Activated T-helper 17 cell treated with anti-CD3 and anti-CD28 coated beads, Interleukin-2, amount 50 U/mL, for 72 hours (primary cell): ENCODE data around the gene FRRS1L. TPM values are rescaled to one million over a fixed set of nuclear protein-coding genes. Genes with fewer than 3 reads are reported as not detected.

Experiments
- ATAC-seq: fragments of 150-1000 bp; cut with Tn5 transposase; replicated peaks from 2 replicates; pipeline ENCODE4 v1.10.0; 2021; ENCODE audit warnings: mild to moderate bottlenecking, moderate library complexity
- H3K27ac Mint-ChIP-seq: one replicate; pipeline ENCODE4 v1.8.0; 2022; ENCODE audit warnings: mixed read lengths
- H3K27me3 Mint-ChIP-seq: one replicate; pipeline ENCODE4 v1.8.0; 2022; ENCODE audit warnings: mixed read lengths
- H3K36me3 Mint-ChIP-seq: one replicate; pipeline ENCODE4 v1.8.0; 2022; ENCODE audit warnings: low read depth, mild to moderate bottlenecking, mixed read lengths
- H3K4me1 Mint-ChIP-seq: one replicate; pipeline ENCODE4 v1.8.0; 2022; ENCODE audit warnings: mixed read lengths
- H3K4me3 Mint-ChIP-seq: one replicate; pipeline ENCODE4 v1.8.0; 2022; ENCODE audit warnings: mild to moderate bottlenecking, mixed read lengths
- H3K9me3 Mint-ChIP-seq: one replicate; pipeline ENCODE4 v1.8.0; 2022; ENCODE audit warnings: mixed read lengths
- total RNA-seq, 2 donors: library from RNA; stranded (reverse); gene quantifications; one replicate each; pipeline ENCODE4 v1.2.3, GENCODE V29; 2022

Gene FRRS1L
- total RNA-seq, 2 donors from 2014 or later = not detected

DNA sequence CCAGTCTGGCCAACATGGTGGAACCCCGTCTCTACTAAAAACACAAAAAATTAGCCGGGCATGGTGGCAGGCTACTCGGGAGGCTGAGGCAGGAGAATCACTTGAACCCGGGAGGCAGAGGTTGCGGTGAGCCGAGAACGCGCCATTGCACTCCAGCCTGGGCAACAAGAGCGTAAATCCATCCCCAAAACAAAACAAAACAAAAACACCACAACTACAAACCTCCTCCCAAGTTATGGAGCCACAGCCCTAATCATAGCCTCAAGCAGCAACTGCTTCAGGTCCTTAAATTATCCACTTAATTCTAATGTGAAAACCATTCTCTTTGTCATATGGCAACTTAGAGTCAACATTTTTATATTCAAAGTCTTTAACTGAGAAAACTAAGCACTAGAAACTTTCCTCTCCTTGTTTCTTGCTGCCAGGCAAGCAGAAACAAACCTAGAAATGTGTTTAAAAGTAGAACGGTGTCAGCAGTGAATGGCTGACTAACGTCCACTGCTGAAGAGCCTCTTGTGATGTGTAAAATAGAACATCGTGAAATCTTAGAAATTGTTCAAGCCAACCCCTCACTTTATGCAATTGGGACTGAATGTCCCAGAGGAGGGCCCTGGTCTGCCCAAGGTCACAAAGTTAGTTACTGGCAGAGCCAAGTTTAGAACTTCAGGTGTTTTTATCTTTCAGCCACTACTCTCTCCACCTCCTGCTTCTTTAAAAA, 53.0 kb downstream of the FRRS1L start:
- Mint-ChIP-seq H3K4me3 (peak overlapping the region; percentile 68), H3K36me3 (peaks cover 21% of the 10 kb centered on the region), H3K27me3 (no peaks in the 10 kb centered on the region), H3K4me1 (peaks cover 49% of the 10 kb centered on the region), H3K9me3 (no peaks in the 10 kb centered on the region), H3K27ac (peak overlapping the region; percentile 53)
- ATAC-seq = no peak

DNA sequence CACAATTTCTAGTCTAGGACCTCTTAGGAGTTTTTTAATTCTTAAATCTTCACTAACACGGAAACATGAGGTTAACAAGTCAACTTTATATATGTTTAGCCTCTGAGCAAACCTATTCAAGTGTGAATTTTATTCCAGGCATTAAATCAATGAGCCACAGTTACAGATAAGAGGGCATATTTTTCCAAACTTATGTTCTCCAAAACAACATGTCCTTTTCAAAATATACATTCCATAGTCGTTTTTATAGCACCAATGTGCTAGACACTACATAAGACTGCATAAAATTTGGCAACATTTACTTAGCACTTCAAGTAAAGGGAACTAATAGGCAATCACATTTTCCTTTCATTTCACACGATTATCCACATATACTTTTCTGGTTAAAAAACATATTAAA, 53.8 kb downstream of the FRRS1L start:
- Mint-ChIP-seq H3K4me3 (no peak overlapping the region), H3K27me3 (no peaks in the 10 kb centered on the region), H3K36me3 (peaks cover 21% of the 10 kb centered on the region), H3K27ac (no peak overlapping the region), H3K9me3 (no peaks in the 10 kb centered on the region), H3K4me1 (peaks cover 51% of the 10 kb centered on the region)
- no peak for ATAC-seq

DNA sequence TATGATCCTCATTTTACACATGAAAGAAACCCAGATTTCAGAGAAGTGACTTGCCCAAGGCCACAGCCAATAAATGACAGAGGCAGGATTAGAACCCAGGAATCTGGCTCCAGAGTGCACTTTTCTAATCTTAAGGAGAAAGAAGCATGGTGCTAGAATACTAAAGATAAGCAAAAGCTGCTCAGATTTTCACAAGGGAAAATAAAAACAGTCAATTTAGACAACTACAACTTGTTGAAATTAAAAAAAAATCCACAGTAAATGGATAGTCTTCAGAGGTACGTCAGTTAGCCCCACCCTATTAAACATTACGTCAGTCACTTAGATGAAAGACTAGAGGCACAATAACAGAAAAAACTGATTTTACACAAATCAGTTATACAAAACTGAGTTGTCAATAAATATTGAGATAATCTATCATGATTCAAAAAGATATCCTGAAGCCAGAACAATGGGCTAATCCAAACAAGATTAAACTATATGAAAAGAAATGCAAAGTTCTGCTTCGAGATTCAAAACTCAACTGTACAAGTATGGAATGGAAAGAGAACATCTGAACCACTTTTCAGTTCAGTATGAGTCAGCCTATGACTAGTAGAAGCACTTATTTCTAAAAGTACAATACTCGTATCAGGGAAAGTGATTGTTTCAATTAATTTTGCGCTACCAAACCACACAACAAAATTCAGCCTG, 56.6 kb downstream of the FRRS1L start:
- Mint-ChIP-seq H3K27ac (peak overlapping the region; percentile 69), H3K4me3 (peak overlapping the region; percentile 65), H3K27me3 (no peaks in the 10 kb centered on the region), H3K4me1 (peaks cover 46% of the 10 kb centered on the region), H3K36me3 (peaks cover 18% of the 10 kb centered on the region), H3K9me3 (no peaks in the 10 kb centered on the region)
- ATAC-seq = peak; percentile 82

DNA sequence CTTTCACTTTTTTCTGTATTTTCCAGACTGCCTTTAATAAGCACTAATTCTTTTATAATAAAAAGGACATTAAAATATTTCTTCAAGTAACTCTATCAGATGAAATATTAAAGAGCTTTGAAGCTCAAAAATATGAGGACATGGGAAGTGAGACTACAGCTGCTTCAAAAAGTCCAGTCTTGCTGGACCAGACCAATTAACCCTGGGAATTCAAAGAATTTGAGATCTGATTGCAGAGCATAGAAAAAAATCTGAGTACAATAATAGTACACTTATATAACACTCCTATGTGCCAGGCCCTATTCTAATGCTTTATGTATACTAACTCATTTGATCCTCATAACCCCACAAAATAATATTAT, 57.1 kb downstream of the FRRS1L start:
- ATAC-seq = no peak
- H3K9me3 Mint-ChIP-seq = no peaks in the 10 kb centered on the region
- no peaks in the 10 kb centered on the region for H3K27me3 Mint-ChIP-seq
- H3K4me1 Mint-ChIP-seq = peaks cover 44% of the 10 kb centered on the region
- peak overlapping the region; percentile 69 for H3K27ac Mint-ChIP-seq
- peak overlapping the region; percentile 65 for H3K4me3 Mint-ChIP-seq
- H3K36me3 Mint-ChIP-seq = peaks cover 21% of the 10 kb centered on the region

DNA sequence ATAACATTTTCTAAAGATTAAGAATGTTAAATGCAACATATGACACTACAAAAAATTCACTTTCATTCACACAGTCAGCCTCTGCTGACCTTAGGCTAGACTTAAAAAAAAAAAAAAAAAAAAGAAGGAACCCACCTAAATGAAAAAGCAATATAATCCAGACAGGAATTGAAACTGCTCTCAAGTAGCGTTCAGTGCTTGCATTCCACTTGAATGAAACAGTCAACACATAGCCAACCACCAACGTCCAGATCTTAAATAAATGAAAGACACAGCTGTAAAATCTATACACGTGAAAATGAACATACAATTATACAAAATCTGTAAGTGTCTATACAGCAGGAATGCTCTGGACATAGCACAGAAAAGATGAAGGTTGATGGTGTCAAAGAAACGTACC, 58.7 kb downstream of the FRRS1L start:
- H3K27ac Mint-ChIP-seq = peak overlapping the region; percentile 46
- ATAC-seq = no peak
- H3K36me3 Mint-ChIP-seq = peaks cover 26% of the 10 kb centered on the region
- H3K4me3 Mint-ChIP-seq = peak overlapping the region; percentile 50
- H3K9me3 Mint-ChIP-seq = peaks cover 3% of the 10 kb centered on the region
- peaks cover 37% of the 10 kb centered on the region for H3K4me1 Mint-ChIP-seq
- H3K27me3 Mint-ChIP-seq = no peaks in the 10 kb centered on the region

DNA sequence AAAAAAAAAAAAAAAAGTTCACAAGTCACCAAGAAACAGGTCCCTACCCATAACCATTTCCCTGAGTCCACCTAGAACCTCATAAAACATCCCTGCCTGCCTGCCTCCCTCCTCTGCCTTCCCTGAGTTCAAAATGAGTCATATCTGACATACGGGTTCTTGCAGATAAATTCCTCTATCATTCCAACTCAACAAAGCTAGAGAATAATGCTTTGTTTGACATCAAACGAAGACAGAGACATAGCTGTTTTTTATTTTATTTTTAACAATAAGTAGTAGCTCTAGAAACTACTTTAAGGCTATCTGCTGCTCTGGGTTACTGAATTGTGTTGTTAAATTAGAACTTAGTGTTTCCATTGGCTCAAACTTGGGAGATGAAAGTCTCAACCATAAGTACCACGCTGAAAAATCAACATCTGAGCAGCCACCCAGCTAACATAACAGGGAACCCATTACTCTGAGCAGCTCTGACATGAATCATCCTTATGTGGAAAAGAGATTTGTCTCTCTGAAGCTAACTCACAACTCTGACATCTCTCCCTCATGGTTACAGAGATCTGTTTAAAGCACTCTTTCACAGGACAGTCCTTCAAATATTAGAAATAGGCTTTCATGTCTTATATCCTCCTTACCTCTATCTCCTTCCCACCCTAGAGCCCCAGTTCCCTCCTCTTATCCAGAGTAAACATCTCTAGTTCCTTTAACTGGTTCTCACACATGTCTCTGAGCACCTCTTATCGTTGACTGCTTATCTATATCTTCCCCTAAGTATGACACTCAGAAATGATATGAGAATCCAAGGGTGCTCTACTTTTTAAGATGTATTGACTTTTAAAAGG, 59.4 kb downstream of the FRRS1L start:
- Mint-ChIP-seq H3K27me3 (no peaks in the 10 kb centered on the region), H3K9me3 (peaks cover 3% of the 10 kb centered on the region), H3K4me3 (peak overlapping the region; percentile 50), H3K4me1 (peaks cover 41% of the 10 kb centered on the region), H3K27ac (peak overlapping the region; percentile 46), H3K36me3 (peaks cover 33% of the 10 kb centered on the region)
- peak; percentile 78 for ATAC-seq

DNA sequence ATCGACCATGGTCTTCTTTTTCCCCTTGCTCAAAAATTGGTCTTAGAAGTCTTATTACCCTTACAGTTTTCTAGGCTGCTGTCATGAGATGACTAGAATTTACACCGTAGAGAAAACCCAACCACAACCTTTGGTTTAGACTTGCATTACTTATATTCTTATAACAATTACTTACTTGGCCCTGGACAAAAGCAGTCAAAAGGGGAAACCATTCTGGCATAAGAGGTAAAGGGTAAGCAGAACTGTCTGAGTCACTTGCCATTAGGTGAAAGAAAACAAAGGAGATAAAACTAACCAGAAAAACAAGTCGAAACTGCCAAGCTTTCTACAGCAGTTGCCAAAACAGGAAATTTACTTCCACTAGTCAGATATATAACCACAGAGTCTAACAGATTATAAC, 65.2 kb downstream of the FRRS1L start:
- Mint-ChIP-seq H3K36me3 (peaks cover 40% of the 10 kb centered on the region), H3K4me1 (peaks cover 48% of the 10 kb centered on the region), H3K27me3 (no peaks in the 10 kb centered on the region), H3K9me3 (peaks cover 3% of the 10 kb centered on the region), H3K4me3 (peak overlapping the region; percentile 54), H3K27ac (peak overlapping the region; percentile 64)
- ATAC-seq = peak; percentile 92

DNA sequence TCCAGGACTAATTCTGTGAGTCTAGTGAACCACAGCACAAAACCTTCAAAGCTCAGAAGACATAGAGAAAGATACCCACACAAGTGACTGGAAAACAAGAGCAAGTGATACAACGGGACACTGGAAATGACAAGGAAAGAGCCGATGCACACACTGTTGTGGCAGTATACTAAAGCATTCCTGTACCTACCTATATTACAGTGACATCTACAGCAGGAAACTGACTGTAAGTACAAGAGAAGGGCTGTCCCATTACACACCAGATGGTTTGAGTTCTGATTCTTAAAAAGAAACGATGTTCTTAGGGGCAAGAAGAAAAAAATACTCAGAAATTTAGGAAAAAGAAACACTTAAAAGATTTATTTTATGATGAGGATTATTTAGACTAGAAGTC, 65.8 kb downstream of the FRRS1L start:
- Mint-ChIP-seq H3K27me3 (no peaks in the 10 kb centered on the region), H3K36me3 (peaks cover 40% of the 10 kb centered on the region), H3K9me3 (peaks cover 3% of the 10 kb centered on the region), H3K27ac (peak overlapping the region; percentile 64), H3K4me1 (peaks cover 49% of the 10 kb centered on the region), H3K4me3 (peak overlapping the region; percentile 54)
- peak; percentile 49 for ATAC-seq

DNA sequence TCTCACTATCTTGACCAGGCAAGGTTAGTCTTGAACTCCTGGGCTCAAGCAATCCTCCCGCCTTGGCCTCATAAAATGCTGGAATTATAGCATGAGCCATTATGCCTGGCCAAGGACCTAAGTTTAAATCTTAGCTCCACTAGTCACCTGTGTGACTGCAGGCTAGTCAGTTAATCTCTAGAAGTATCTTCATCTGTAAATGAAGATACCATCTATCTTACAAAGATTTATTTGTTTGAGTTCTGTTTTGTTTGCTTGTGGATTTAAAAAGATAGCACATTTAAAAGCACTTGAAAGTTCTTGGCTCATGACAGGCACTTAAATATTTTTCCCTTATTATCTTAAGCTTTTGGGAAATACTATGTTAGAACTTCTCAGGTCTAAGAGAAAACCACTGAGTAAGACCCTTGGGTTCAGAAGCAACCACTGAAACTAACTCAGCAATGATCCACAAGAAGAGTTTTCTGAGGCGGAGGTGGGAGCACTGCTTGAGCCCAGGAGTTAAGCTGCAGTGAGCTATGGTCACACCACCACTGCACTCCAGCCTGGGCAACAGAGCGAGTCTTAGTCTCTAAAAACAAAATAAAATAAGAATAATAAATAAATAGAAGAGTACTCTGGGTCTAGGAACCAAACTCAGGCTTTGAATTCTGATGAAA, 66.4 kb downstream of the FRRS1L start:
- Mint-ChIP-seq H3K27ac (peak overlapping the region; percentile 64), H3K9me3 (peaks cover 3% of the 10 kb centered on the region), H3K27me3 (no peaks in the 10 kb centered on the region), H3K4me3 (peak overlapping the region; percentile 54), H3K36me3 (peaks cover 37% of the 10 kb centered on the region), H3K4me1 (peaks cover 53% of the 10 kb centered on the region)
- peak; percentile 17 for ATAC-seq

DNA sequence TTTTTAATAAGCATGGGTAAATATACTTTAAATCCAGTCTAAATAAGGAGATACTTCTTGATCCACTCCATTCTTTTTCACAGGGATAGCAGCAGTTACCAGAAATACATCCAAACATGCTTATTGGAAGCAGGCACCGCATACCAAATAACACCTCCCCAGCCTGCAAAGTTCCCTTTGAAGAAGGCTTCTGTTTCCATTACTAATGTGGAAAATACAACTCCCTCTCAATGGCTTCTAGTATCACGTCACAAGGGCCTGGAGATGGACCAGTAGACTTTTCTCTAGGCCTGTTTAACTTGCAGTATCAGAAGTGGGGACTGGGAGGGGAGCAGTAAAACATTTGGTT, 68.1 kb downstream of the FRRS1L start:
- Mint-ChIP-seq H3K27me3 (no peaks in the 10 kb centered on the region), H3K4me1 (peaks cover 60% of the 10 kb centered on the region), H3K36me3 (peaks cover 35% of the 10 kb centered on the region), H3K4me3 (peak overlapping the region; percentile 54), H3K27ac (peak overlapping the region; percentile 80), H3K9me3 (peaks cover 3% of the 10 kb centered on the region)
- no peak for ATAC-seq

DNA sequence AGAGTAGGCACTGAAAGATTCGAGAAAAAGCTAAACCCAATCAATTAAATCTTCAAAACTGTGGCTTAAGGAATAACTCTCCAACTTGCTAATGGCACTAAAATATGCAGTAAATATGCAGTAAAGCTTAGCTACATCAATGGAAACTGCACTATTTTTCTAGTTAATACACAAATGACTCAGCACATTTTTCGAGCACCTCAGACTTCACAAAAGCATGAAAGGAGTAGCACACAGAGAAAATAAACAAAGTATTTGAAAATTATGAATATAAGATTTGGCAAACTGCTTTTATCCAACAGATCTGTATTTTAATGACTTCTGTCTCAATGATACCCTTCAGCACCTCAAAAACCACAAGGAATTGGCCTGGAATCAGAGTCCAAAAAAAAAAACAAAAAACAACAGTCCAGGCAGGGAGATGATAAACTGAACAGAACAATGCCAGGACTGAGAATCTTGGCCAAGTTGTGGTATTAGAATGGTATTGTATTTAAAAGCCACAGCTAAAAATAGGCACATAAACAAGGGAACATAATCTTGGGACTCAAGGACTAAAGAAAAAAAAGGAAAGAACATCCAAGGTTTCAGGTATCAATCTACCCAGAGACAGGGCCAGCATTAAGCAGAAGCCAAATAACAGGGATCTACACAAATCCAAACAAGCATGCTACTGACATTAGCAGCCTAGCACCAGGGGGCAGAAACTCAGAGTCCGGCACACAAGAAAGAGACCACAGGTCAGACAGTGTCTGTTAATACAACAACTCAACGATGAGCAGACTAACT, 68.7 kb downstream of the FRRS1L start:
- peaks cover 35% of the 10 kb centered on the region for H3K36me3 Mint-ChIP-seq
- no peak for ATAC-seq
- H3K27ac Mint-ChIP-seq = peak overlapping the region; percentile 80
- H3K9me3 Mint-ChIP-seq = peaks cover under 1% of the 10 kb centered on the region
- H3K4me3 Mint-ChIP-seq = peak overlapping the region; percentile 54
- peaks cover 57% of the 10 kb centered on the region for H3K4me1 Mint-ChIP-seq
- H3K27me3 Mint-ChIP-seq = no peaks in the 10 kb centered on the region

DNA sequence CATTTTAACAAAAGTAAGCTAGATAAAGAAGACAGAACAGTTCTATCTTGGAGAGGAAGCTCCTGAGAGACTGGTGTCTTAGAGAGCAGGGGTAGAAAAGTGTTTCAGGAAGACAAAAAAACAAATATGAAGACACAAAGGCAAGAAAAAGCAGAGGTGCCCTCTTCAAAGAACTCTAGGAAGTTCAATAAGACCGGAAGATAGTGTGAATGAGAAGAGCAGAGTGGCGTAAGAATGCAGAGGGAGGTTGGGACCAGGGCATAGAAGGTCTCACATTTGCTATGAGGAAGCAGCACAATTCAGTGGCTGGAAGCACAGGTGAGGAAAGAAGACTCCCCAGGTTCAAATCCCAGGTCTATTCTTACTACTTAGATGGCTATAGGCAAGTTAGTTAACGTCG, 69.9 kb downstream of the FRRS1L start:
- no peaks in the 10 kb centered on the region for H3K9me3 Mint-ChIP-seq
- peak overlapping the region; percentile 46 for H3K27ac Mint-ChIP-seq
- no peak for ATAC-seq
- H3K36me3 Mint-ChIP-seq = peaks cover 38% of the 10 kb centered on the region
- H3K4me1 Mint-ChIP-seq = peaks cover 59% of the 10 kb centered on the region
- peak overlapping the region; percentile 3 for H3K4me3 Mint-ChIP-seq
- H3K27me3 Mint-ChIP-seq = no peaks in the 10 kb centered on the region

DNA sequence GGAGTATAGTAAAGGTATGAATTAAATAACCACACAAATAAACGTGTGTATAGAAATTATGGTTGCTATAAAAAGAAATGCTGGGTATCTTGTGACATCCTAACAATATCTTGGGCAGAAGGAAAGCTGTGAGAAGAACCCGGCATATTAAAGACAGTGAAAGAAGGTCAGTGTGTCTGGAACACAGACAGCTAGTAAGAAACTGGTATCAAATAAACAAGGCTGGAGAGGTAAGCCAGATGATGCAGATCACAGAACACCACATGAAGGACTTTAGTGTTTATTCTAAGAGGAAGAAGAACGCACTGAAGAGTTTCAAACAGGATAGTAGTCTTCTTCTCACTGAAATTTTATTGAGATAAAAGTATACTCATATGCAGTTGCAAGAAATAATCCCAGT, 71.7 kb downstream of the FRRS1L start:
- no peak for ATAC-seq
- H3K4me1 Mint-ChIP-seq = peaks cover 48% of the 10 kb centered on the region
- no peak overlapping the region for H3K27ac Mint-ChIP-seq
- H3K9me3 Mint-ChIP-seq = no peaks in the 10 kb centered on the region
- no peaks in the 10 kb centered on the region for H3K27me3 Mint-ChIP-seq
- H3K4me3 Mint-ChIP-seq = no peak overlapping the region
- H3K36me3 Mint-ChIP-seq = peaks cover 50% of the 10 kb centered on the region

DNA sequence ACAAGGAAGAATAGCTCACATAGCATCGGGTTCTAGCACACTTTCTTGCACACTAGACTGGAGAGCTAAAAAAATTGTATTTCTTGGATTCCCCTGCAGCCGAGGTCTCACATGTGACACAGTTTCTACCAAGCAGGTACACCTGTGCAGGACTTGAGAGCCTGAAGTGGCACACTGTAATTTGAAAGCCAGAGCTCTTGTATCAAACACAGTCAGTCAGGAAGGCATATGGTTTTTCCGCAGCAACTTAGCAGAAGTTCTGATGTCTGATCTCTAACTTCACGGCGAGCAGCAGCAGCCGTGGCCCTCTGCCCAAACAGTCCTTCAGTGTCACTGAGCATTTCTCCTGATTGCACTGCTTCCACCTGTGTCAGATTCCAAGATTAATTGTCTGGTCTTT, 72.8 kb downstream of the FRRS1L start:
- Mint-ChIP-seq H3K4me1 (peaks cover 48% of the 10 kb centered on the region), H3K27me3 (no peaks in the 10 kb centered on the region), H3K27ac (peak overlapping the region; percentile 3), H3K4me3 (no peak overlapping the region), H3K36me3 (peaks cover 60% of the 10 kb centered on the region), H3K9me3 (no peaks in the 10 kb centered on the region)
- ATAC-seq = no peak
